ENCODE data around the gene NDUFC2.

Gene NDUFC2

GRCh38 chr11:78025378-78025777 lies 54.3 kb downstream of the NDUFC2 start:
- DNase-seq: no peak

DNA sequence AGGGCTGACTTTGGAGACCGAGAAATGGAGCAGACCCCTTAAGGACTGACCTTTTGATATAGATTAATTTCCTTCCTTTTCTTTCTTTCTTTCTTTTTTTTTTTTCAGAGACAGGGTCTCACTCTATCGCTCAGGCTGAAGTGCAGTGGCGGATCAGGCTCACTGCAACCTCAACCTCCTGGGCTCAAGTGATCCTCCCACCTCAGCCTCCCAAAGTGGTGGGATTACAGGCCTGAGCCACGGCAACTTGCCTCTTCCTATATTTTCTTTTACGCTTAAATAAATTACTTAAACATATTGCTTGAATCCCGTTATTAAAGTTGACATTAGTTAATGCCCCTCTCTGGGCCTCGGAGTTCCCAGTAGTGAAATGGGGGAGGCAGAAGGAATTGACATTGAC lies 56.2 kb downstream of the NDUFC2 start:
- no peak for DNase-seq

- no peak for DNase-seq
Measured at GRCh38 chr11:78022397-78023396, 57.0 kb downstream of the NDUFC2 start, which contains the start of gene KCTD14. KCTD14 (minus strand) TSS chr11:78023276; CDS start chr11:78023249, 27 bp downstream.

- no peak for DNase-seq
Measured at GRCh38 chr11:78021611-78022010, 58.1 kb downstream of the NDUFC2 start.

DNA sequence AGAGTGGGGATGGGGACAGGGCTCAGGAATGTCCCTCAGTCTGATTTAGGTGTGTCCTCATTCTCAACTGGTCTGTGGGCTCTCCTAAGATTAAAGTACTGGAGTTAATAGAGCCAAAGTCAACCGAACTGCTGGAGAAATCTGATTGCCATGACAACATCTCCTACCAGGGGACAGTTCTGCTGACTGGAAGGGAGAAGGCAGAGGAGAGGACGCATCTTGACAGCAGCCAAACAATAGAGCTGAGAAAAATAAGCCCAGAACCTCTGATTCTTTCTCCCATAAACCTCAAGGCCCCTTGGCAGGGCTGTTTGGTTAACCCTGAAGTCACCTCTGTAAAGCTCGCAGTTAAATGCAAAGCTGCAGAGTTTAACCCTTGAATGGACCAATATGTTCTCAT lies 59.4 kb downstream of the NDUFC2 start:
- no peak for DNase-seq

DNA sequence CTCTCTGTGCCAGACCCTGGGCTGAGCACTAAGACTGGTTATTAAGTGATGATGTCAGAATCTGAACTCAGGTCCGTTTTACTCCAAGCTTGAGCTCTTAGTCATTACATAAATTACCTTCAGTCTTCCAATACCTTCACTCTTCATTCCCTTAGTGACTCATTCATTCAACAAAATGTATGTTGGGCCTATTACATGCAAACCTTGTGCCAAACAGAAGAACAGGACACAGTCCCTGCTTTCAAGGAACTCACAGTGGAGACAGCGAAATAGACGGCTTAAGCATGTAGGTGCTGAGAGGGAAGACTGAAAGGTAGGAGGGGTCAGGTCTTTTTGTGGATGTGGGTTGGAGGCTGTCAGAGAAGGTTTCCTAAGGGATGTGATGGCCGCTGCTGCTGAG lies 59.9 kb downstream of the NDUFC2 start:
- no peak for DNase-seq

Measured in effector CD4-positive, alpha-beta T cell (primary cell).